OCI-LY7 (cell line): ENCODE data around the gene PNKP.

Experiments used
- CTCF ChIP-seq: fragments of 200-600 bp; sonication (generic); conservative IDR thresholded peaks from 2 replicates; pipeline ENCODE4 v1.5.1; 2014; ENCODE audit warnings: mild to moderate bottlenecking, antibody characterized with exemption, low read length, moderate library complexity, mixed read lengths
- EZH2phosphoT487 ChIP-seq: fragments of 200-600 bp; sonication (generic); IDR thresholded peaks from 2 replicates; pipeline ENCODE4 v1.6.1; 2018; ENCODE audit warnings: low read depth, borderline replicate concordance, mild to moderate bottlenecking, mixed run types, antibody characterized with exemption, low read length, moderate library complexity, mixed read lengths

GRCh38 chr19:49869009-49869483 is 1.7 kb upstream of the PNKP start:
- TF ChIP-seq EZH2phosphoT487 (no peak), CTCF (no peak)
